Stomach (tissue), 4 donors: ENCODE measurements around the gene ERMARD.

Experiments used
- EP300 ChIP-seq: sonication (generic); formaldehyde crosslinking; IDR thresholded peaks from one replicate; pipeline ENCODE4 v1.6.1; 2017; ENCODE audit warnings: antibody characterized with exemption
- POLR2A ChIP-seq, 4 donors: fragments of 450-650 bp; IDR thresholded peaks; one replicate each; pipeline ENCODE4 v1.6.1; 2016; ENCODE audit warnings: antibody characterized with exemption in 4 of 4, control low read depth in 2 of 4, mild to moderate bottlenecking in 1 of 4, moderate library complexity in 1 of 4
- POLR2AphosphoS5 ChIP-seq, 3 donors: sonication (generic); formaldehyde crosslinking; IDR thresholded peaks; one replicate each; pipeline ENCODE4 v1.6.1; 2016; ENCODE audit warnings: antibody characterized with exemption in 3 of 3
- TF ChIP-seq, protein P1 (sequence below), 7 experiments: fragments of 450-650 bp in 4 of 7; fragments of 200-600 bp in 3 of 7; sonication (generic) in 3 of 7; IDR thresholded peaks; one replicate each; pipeline ENCODE4 v1.5.1; 2016 to 2019; ENCODE audit warnings: antibody characterized with exemption in 7 of 7, control low read depth in 2 of 7, mild to moderate bottlenecking in 1 of 7

GRCh38 chr6:169816975-169817374 lies 65.6 kb downstream of the ERMARD start:
- TF ChIP-seq, protein P1, sequence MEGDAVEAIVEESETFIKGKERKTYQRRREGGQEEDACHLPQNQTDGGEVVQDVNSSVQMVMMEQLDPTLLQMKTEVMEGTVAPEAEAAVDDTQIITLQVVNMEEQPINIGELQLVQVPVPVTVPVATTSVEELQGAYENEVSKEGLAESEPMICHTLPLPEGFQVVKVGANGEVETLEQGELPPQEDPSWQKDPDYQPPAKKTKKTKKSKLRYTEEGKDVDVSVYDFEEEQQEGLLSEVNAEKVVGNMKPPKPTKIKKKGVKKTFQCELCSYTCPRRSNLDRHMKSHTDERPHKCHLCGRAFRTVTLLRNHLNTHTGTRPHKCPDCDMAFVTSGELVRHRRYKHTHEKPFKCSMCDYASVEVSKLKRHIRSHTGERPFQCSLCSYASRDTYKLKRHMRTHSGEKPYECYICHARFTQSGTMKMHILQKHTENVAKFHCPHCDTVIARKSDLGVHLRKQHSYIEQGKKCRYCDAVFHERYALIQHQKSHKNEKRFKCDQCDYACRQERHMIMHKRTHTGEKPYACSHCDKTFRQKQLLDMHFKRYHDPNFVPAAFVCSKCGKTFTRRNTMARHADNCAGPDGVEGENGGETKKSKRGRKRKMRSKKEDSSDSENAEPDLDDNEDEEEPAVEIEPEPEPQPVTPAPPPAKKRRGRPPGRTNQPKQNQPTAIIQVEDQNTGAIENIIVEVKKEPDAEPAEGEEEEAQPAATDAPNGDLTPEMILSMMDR (IDR thresholded peaks at IDR 0.05) = no peak
- TF ChIP-seq EP300 (no peak), POLR2A (IDR thresholded peaks at IDR 0.05) (no peak), POLR2AphosphoS5 (IDR thresholded peaks at IDR 0.05) (no peak)
